GM21423 (cell line): ENCODE data around the gene WDR1.

Experiments used
- ATAC-seq: cut with Tn5 transposase; IDR thresholded peaks from one replicate; pipeline ENCODE4 v1.9.1; 2021; ENCODE audit warnings: mild to moderate bottlenecking, moderate library complexity; ENCODE audit not compliant: unreplicated experiment

The WDR1 gene

GRCh38 chr4:10087152-10087791 is 29.3 kb downstream of the WDR1 start:
- ATAC-seq = no peak

DNA sequence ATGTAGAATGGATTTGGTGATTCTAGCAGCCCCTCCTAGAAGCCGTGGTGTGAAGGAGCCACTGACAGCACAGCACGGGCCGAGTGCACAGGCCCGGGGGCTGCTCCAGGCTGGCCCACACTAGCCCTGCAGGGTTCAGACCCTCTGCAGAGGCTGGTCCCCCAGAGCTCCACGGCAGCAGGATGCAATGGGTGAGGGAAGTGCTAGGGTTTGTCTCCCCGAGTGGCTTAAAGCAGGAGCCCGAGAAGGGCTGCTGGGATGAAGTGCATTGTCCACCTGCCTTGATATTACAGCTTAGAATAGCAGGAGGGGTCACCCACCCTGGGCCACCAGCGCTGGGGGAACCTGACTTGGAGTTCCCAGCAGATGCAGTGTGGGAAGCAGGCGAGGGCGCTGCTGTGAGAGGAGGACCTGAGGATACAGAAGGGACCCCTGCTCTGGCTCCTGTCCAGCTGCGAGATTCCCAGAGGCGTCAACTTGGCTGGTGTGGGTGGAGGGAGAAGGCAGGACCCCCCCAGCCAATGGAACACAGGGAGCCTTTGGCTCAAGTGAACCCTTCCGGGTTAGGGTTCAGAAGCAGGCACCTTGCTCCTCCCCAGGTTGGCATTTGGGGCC is 30.0 kb downstream of the WDR1 start:
- no peak for ATAC-seq

- ATAC-seq = no peak
Observed at GRCh38 chr4:10085828-10086505, 30.6 kb downstream of the WDR1 start.

GRCh38 chr4:10085386-10085785 is 31.2 kb downstream of the WDR1 start:
- ATAC-seq = no peak

- ATAC-seq = no peak
Observed at GRCh38 chr4:10084651-10085358, 31.8 kb downstream of the WDR1 start.

DNA sequence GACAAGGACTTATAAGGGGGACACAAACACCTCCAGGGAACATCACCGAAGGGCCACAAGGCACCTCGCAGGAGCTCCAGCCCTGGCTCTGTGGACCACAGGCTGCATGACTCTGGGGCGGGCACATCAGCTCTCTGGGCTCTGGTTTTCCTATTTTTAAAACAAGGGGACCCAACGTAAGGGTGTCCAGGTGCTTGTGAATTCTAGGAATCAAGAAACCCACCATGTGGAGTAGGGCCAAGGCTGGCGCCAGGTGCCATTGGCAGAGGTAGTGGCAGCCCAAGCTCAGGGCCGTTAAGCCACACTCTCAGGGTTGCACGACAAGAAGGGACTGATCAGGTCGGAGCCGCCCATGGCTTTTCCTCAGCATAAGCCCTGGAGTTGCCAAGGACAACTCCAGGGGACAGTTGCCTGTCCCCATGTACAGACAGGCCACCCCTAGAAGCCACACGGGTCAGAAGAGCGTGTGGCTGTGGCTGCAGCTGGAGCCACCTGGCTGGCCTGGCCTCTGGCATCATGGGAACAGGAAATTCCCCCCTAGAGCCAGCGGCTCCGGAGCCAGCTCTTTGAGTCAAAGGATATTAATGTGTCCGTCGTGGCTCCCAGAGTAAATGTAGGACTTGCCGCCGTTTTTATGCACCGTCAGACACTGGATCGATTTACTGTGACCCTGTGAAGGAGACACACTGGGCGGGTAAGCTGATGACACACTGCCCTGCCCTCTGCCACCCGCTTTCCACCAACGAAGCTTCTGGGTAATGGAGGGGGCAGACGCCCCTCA is 32.5 kb downstream of the WDR1 start:
- ATAC-seq = no peak

GRCh38 chr4:10083331-10083771 is 33.2 kb downstream of the WDR1 start:
- no peak for ATAC-seq

GRCh38 chr4:10082459-10083272 is 33.9 kb downstream of the WDR1 start:
- no peak for ATAC-seq

GRCh38 chr4:10082047-10082446 is 34.6 kb downstream of the WDR1 start:
- no peak for ATAC-seq

DNA sequence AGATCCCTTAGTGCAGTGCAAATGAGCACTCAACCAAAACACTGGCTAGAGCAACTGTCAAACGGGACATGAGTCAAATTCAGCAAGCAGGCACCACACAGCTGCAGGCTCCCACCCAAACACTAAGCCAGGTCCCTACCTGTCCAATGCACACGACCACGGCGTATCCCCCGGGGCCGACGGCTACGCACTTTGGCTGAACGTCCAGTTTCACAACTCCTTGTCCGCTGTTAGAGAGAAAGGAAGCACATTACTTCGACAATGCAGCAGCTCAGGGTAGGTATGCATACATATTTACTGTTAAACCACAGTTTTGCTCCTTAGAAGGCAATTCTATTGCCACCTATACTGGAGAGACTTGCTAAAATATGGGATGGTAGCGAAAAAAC is 35.4 kb downstream of the WDR1 start:
- no peak for ATAC-seq

- ATAC-seq = no peak
Observed at GRCh38 chr4:10080589-10081217, 35.9 kb downstream of the WDR1 start.

- no peak for ATAC-seq
Observed at GRCh38 chr4:10079912-10080588, 36.5 kb downstream of the WDR1 start.

- no peak for ATAC-seq
Observed at GRCh38 chr4:10079256-10079655, 37.3 kb downstream of the WDR1 start.

GRCh38 chr4:10078481-10079233 is 37.9 kb downstream of the WDR1 start:
- no peak for ATAC-seq

GRCh38 chr4:10077483-10078335 is 38.9 kb downstream of the WDR1 start:
- ATAC-seq = no peak

DNA sequence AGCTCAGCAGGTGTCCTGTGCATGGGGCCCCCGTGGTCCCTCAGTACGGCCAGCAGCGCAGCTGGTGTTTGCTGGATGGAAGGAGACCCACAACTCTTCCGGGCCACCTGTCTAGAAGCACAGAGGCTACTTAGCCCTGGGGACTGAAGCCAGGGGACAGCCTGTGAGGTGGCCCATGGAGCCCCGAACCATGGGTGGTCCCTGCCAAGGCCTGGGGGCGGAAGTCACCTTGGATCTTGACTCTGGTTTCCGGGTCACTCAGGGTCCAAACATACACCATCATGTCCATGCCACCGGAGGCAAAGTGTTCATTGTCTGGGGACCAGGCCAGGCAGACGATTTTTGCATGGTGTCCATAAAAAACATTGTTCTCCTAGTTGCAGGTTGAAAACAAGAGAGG is 39.5 kb downstream of the WDR1 start:
- ATAC-seq = no peak

DNA sequence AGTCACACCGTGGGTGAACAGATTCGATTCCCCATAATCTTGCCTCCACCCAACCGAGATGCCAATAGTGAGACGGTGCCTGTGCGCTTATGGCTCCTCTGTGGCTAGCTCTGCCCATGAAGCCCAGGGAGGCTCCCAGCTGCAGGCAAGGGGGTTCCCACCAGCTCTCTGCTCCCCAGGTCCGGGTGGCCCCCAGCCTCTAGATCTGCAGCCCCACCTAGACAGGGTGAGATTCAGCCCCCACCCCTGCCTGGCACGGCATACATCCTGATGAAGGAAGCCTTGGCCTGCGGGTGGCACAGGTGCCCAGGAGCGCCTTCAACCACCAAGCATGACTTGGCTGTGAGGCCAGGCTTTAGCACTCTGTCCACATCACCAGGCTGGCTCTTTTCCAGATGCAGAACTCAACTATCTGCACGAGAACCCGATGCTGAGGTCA is 40.6 kb downstream of the WDR1 start:
- no peak for ATAC-seq
